Measurements from ENCODE around the gene MIEN1. TPM values are rescaled to one million over a fixed set of nuclear protein-coding genes. Genes with fewer than 3 reads are reported as not detected.
"Not testable (repeated sequence)": the region's sequence is repeated elsewhere in the genome, so short reads cannot be mapped to it uniquely, and the experiment has no call there.

The MIEN1 gene
- total RNA-seq, 2 donors from 2014 or later, result 79.1 to 98.2 TPM

GRCh38 chr17:39726617-39727016 lies 3.7 kb downstream of the MIEN1 start:
- TF ChIP-seq CTCF (IDR thresholded peaks at IDR 0.05), result no peak
- H3K27me3 ChIP-seq, result no peaks in the 10 kb centered on the region
- intact Hi-C loops (cut with DNase I), result no loop called here
- WGBS, 2 donors, result 73 to 87% methylated on average over 9 of the region's 9 CpGs
- peaks cover 13% of the 10 kb centered on the region for H3K4me1 ChIP-seq
- no peak for ATAC-seq
- H3K9me3 ChIP-seq, result no peaks in the 10 kb centered on the region
- no peak overlapping the region for H3K27ac ChIP-seq
- H3K36me3 ChIP-seq (replicated peaks in 1 of 2; ENCODE audit: insufficient read depth in 1 of 2, low read depth in 2 of 2), result peaks cover 0 to 5% of the 10 kb centered on the region in 2 donors
- H3K4me3 ChIP-seq, result no peak overlapping the region
- DNase-seq, result no peak

GRCh38 chr17:39725923-39726322 lies 4.4 kb downstream of the MIEN1 start:
- peaks cover 13% of the 10 kb centered on the region for H3K4me1 ChIP-seq
- H3K9me3 ChIP-seq; DNase-seq; H3K4me3 ChIP-seq; H3K27me3 ChIP-seq; ATAC-seq; H3K27ac ChIP-seq; intact Hi-C loops (cut with DNase I); H3K36me3 ChIP-seq (replicated peaks in 1 of 2; ENCODE audit: insufficient read depth in 1 of 2, low read depth in 2 of 2): not testable (repeated sequence)
- 91 to 95% methylated on average over 1 of the region's 1 CpG for WGBS, 2 donors

- H3K4me3 ChIP-seq, result no peak overlapping the region
- intact Hi-C loops (cut with DNase I), result no loop called here
- no peak overlapping the region for H3K27ac ChIP-seq
- H3K9me3 ChIP-seq, result no peaks in the 10 kb centered on the region
- no peak for TF ChIP-seq POLR2A (IDR thresholded peaks at IDR 0.05)
- 80 to 93% methylated on average over 1 to 13 of the region's 13 CpGs for WGBS, 2 donors
- H3K36me3 ChIP-seq (replicated peaks in 1 of 2; ENCODE audit: insufficient read depth in 1 of 2, low read depth in 2 of 2), result peaks cover 0 to 5% of the 10 kb centered on the region in 2 donors
- H3K4me1 ChIP-seq, result peaks cover 9% of the 10 kb centered on the region
- ATAC-seq (no peak), DNase-seq (no peak)
- H3K27me3 ChIP-seq, result no peaks in the 10 kb centered on the region
Measured at GRCh38 chr17:39724731-39725130, 5.6 kb downstream of the MIEN1 start.

- no peak overlapping the region for H3K4me3 ChIP-seq
- peaks cover 0 to 5% of the 10 kb centered on the region in 2 donors for H3K36me3 ChIP-seq (replicated peaks in 1 of 2; ENCODE audit: insufficient read depth in 1 of 2, low read depth in 2 of 2)
- H3K4me1 ChIP-seq, result no peaks in the 10 kb centered on the region
- TF ChIP-seq CTCF (IDR thresholded peaks at IDR 0.05), result no peak
- TF ChIP-seq POLR2A (IDR thresholded peaks at IDR 0.05), result no peak
- WGBS, 2 donors, result 79 to 84% methylated on average over 31 to 34 of the region's 34 CpGs
- ATAC-seq (no peak), DNase-seq (peak in 1 of 4 donors; percentile 35)
- H3K27ac ChIP-seq, result no peak overlapping the region
- no peaks in the 10 kb centered on the region for H3K27me3 ChIP-seq
- intact Hi-C loops (cut with DNase I), result no loop called here
- H3K9me3 ChIP-seq, result no peaks in the 10 kb centered on the region
Measured at GRCh38 chr17:39722965-39723848, 7.1 kb downstream of the MIEN1 start.

- WGBS, 2 donors, result 91 to 96% methylated on average over 6 of the region's 6 CpGs
- ATAC-seq (no peak), DNase-seq (no peak)
- Histone ChIP-seq H3K27me3 (no peaks in the 10 kb centered on the region), H3K36me3 (replicated peaks in 1 of 2; ENCODE audit: insufficient read depth in 1 of 2, low read depth in 2 of 2) (peaks cover 0 to 5% of the 10 kb centered on the region in 2 donors), H3K4me1 (peaks cover 2% of the 10 kb centered on the region), H3K4me3 (no peak overlapping the region), H3K27ac (no peak overlapping the region), H3K9me3 (no peaks in the 10 kb centered on the region)
- TF ChIP-seq POLR2A (IDR thresholded peaks at IDR 0.05) (no peak), CTCF (IDR thresholded peaks at IDR 0.05) (no peak)
- intact Hi-C loops (cut with DNase I), result no loop called here
Measured at GRCh38 chr17:39722104-39722503, 8.2 kb downstream of the MIEN1 start.

Measured in body of pancreas (tissue), 4 donors.